MCF 10A (cell line): ENCODE measurements around the gene B4GALNT3. TPM values are rescaled to one million over a fixed set of nuclear protein-coding genes. Genes with fewer than 3 reads are reported as not detected.

Experiments
- BruUV-seq: library from RNA; stranded (reverse); fragments of 400-500 nt; replicated peaks from 2 replicates; lab custom pipeline; 2021; lab: Mats Ljungman, UMichigan
- CTCF ChIA-PET: fragments of 300-600 bp; sonication (Branson Sonifier 250); formaldehyde crosslinking; extraction: SDS; loops from one replicate; lab custom pipeline; 2021; ENCODE audit warnings: antibody characterized with exemption, inconsistent platforms; lab: Yijun Ruan, JAX
- POLR2A ChIA-PET: fragments of 300-600, 350-650 bp; sonication (Branson Sonifier 250); formaldehyde crosslinking; extraction: SDS; loops from one replicate; lab custom pipeline; 2020; ENCODE audit warnings: antibody characterized with exemption, inconsistent platforms; lab: Yijun Ruan, JAX
- DNase-seq: peaks from one replicate; pipeline ENCODE4 v3.0.0-alpha.2; 2018; ENCODE audit not compliant: unreplicated experiment
- H3K27ac Mint-ChIP-seq: one replicate; pipeline ENCODE4 v1.8.0; 2022; ENCODE audit warnings: mild to moderate bottlenecking, low read depth, mixed read lengths; ENCODE audit not compliant: unreplicated experiment
- H3K27me3 Mint-ChIP-seq: one replicate; pipeline ENCODE4 v1.8.0; 2022; ENCODE audit warnings: mixed read lengths; ENCODE audit not compliant: insufficient read depth, unreplicated experiment
- H3K36me3 Mint-ChIP-seq: one replicate; pipeline ENCODE4 v1.8.0; 2022; ENCODE audit warnings: mild to moderate bottlenecking, moderate library complexity, mixed read lengths; ENCODE audit not compliant: insufficient read depth, unreplicated experiment
- H3K4me1 Mint-ChIP-seq: one replicate; pipeline ENCODE4 v1.8.0; 2022; ENCODE audit warnings: mixed read lengths; ENCODE audit not compliant: insufficient read depth, unreplicated experiment
- H3K4me3 Mint-ChIP-seq: one replicate; pipeline ENCODE4 v1.8.0; 2022; ENCODE audit warnings: mild to moderate bottlenecking, moderate library complexity, mixed read lengths; ENCODE audit not compliant: unreplicated experiment
- H3K9me3 Mint-ChIP-seq: one replicate; pipeline ENCODE4 v1.8.0; 2022; ENCODE audit warnings: mixed read lengths; ENCODE audit not compliant: unreplicated experiment
- intact Hi-C: fragments of 100-400 bp; cut with micrococcal nuclease; formaldehyde crosslinking; loops from 2 replicates; pipeline ENCODE4 v1.14.1; 2022
- total RNA-seq: library from RNA; stranded (reverse); gene quantifications from 2 replicates; pipeline ENCODE4 v1.2.3, GENCODE V29; 2022
- TF ChIP-seq, protein P1 (sequence below): fragments of 200-600 bp; IDR thresholded peaks from one replicate; pipeline ENCODE4 v1.8.0; 2022; ENCODE audit warnings: antibody characterized with exemption, mild to moderate bottlenecking; ENCODE audit not compliant: unreplicated experiment

The B4GALNT3 gene
- total RNA-seq, 1 experiment from 2014 or later, result 0.68 TPM

DNA sequence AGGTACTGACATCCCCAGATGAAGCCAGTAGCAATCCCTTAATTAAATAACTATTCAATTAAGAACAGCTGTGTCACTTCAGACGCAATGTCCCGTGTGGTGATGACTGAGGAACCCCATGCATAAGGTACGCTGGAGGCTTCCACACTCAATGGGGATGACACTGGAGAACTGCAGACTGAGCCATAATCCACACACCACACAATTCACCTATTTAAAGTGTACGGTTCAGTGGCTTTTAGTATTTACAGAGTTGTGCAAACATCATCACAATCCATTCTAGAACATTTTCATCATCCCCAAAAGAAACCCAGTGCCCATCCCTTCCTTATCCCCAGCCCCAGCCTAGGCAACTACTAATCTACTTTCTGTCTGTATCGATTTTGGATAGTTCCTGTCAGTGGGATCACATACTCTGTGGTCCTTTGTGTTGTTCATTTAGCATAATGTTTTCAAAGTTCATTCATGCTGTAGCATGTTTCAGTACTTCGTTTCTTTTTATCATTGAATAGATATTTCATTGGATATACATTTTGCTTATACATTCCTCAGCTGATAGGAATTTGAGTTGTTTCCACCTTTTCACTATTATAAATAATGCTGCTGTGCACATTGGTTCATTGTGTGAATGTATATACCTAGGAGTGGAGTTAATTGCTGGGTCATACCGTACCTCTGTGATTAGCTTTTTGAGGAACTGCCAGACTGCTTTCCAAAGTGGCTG lies 142.4 kb downstream of the B4GALNT3 start:
- POLR2A ChIA-PET, result interaction anchor here (1.6 kb wide), 1 partner anchor 149 kb away, joined by 3 read pairs; no protein-coding TSS in a partner anchor
- Mint-ChIP-seq H3K4me1 (peaks cover 19% of the 10 kb centered on the region), H3K4me3 (no peak overlapping the region), H3K36me3 (no peaks in the 10 kb centered on the region), H3K27me3 (no peaks in the 10 kb centered on the region), H3K9me3 (no peaks in the 10 kb centered on the region), H3K27ac (no peak overlapping the region)
- no TSS peak for BruUV-seq
- DNase-seq, result no peak
- CTCF ChIA-PET, result interaction anchor here (0.6 to 0.8 kb wide), 2 partner anchors 12 to 317 kb away, joined by 3 read pairs; no protein-coding TSS in a partner anchor
- intact Hi-C loops, result no loop called here
- TF ChIP-seq, protein P1, sequence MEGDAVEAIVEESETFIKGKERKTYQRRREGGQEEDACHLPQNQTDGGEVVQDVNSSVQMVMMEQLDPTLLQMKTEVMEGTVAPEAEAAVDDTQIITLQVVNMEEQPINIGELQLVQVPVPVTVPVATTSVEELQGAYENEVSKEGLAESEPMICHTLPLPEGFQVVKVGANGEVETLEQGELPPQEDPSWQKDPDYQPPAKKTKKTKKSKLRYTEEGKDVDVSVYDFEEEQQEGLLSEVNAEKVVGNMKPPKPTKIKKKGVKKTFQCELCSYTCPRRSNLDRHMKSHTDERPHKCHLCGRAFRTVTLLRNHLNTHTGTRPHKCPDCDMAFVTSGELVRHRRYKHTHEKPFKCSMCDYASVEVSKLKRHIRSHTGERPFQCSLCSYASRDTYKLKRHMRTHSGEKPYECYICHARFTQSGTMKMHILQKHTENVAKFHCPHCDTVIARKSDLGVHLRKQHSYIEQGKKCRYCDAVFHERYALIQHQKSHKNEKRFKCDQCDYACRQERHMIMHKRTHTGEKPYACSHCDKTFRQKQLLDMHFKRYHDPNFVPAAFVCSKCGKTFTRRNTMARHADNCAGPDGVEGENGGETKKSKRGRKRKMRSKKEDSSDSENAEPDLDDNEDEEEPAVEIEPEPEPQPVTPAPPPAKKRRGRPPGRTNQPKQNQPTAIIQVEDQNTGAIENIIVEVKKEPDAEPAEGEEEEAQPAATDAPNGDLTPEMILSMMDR, result no peak

DNA sequence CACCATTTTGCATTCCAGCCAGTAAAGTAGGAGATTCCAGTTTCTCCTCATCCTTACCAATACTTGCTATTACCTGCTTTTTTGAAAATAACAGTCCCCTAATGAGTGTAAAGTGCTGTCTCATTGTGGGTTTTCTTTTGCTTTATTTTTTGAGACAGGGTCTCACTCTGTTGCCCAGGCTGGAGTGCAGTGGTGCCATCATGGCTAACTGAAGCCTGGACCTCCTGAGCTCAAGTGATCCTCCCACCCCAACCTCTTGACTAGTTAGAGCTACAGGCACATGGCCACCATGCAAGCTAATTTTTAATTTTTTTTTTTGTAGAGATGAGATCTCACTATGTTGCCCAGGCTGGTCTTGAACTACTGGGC lies 142.9 kb downstream of the B4GALNT3 start:
- no peaks in the 10 kb centered on the region for H3K36me3 Mint-ChIP-seq
- CTCF ChIA-PET, result interaction anchor here (0.6 to 0.8 kb wide), 2 partner anchors 11 to 316 kb away, joined by 3 read pairs; no protein-coding TSS in a partner anchor
- intact Hi-C loops, result no loop called here

DNA sequence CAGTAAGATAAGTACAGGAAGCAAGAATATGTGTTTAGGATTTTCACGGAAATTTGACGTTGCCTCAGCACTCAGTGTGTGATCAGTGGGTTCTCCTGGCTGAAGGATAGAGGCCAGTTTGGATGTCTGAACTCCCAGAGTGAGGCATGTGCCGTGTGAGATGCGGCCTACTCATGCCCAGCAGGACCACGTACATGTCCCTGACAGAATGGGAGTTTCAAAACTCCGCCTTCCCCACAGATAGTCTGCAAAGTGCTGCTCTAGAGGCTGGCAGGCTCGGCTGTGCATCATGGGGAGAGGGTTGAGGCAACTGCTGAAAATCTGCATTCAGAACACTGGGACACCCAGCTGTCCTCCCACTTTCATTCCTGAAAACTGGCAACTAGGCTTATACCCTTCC lies 145.2 kb downstream of the B4GALNT3 start:
- intact Hi-C loops, result no loop called here
- Mint-ChIP-seq H3K4me1 (peaks cover 6% of the 10 kb centered on the region), H3K4me3 (no peak overlapping the region), H3K36me3 (no peaks in the 10 kb centered on the region), H3K9me3 (no peaks in the 10 kb centered on the region), H3K27me3 (no peaks in the 10 kb centered on the region), H3K27ac (no peak overlapping the region)
- no peak for DNase-seq
- TF ChIP-seq, protein P1, result no peak
- POLR2A ChIA-PET, result interaction anchor here (1.2 kb wide), 1 partner anchor 146 kb away, joined by 3 read pairs; no protein-coding TSS in a partner anchor
- no TSS peak for BruUV-seq
- CTCF ChIA-PET, result interaction anchor here (1.2 kb wide), 1 partner anchor 9 kb away, joined by 4 read pairs; no protein-coding TSS in a partner anchor

More for the DNA sequence above, 142.9 kb downstream of the B4GALNT3 start:
- H3K27me3 Mint-ChIP-seq, result no peaks in the 10 kb centered on the region
- H3K4me1 Mint-ChIP-seq, result peaks cover 13% of the 10 kb centered on the region
- TF ChIP-seq, protein P1, result no peak
- no peak overlapping the region for H3K4me3 Mint-ChIP-seq
- no peak overlapping the region for H3K27ac Mint-ChIP-seq
- DNase-seq, result no peak
- BruUV-seq, result no TSS peak
- POLR2A ChIA-PET, result interaction anchor here (0.6 to 1.6 kb wide), 2 partner anchors 27 to 148 kb away, joined by 3 to 4 read pairs; no protein-coding TSS in a partner anchor
- no peaks in the 10 kb centered on the region for H3K9me3 Mint-ChIP-seq

DNA sequence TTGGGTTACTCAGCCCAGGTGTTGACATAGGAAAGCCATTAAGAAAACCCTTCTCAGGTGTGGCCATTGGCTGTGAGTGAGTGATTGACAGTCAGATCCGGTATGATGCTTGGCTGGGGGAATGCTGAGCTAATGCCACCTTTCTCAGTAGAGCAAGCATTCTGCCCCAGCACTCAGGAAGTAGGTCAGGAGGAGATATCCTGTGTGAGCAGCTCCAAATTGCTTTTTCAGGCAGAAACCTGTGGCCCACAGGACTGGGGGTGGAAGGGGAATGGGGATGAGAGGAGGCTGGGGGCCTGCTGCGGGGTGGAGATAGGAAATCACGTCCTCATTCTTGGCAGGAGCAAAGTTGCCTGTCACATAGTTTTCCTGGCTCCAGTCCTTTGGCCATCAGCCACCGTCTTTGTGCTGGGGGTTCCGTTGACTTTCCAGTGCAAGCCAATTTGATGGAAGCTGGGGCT lies 147.8 kb downstream of the B4GALNT3 start:
- no peaks in the 10 kb centered on the region for H3K36me3 Mint-ChIP-seq
- TF ChIP-seq, protein P1, result no peak
- no TSS peak for BruUV-seq
- H3K9me3 Mint-ChIP-seq, result peaks cover 8% of the 10 kb centered on the region
- intact Hi-C loops, result no loop called here
- ChIA-PET CTCF (interaction anchor here (1.1 to 1.5 kb wide), 2 partner anchors 16 to 31 kb away, joined by 3 to 5 read pairs; no protein-coding TSS in a partner anchor), POLR2A (interaction anchor here (2.4 kb wide), 1 partner anchor 9 kb away, joined by 7 read pairs; no protein-coding TSS in a partner anchor)
- no peak for DNase-seq
- H3K4me3 Mint-ChIP-seq, result no peak overlapping the region
- no peaks in the 10 kb centered on the region for H3K27me3 Mint-ChIP-seq
- peaks cover 13% of the 10 kb centered on the region for H3K4me1 Mint-ChIP-seq
- H3K27ac Mint-ChIP-seq, result no peak overlapping the region
